Measurements from ENCODE around the gene DDX18.
A peak's percentile ranks its signal among the peaks of the same experiment; 100 is the strongest.

DDX18 gene

GRCh38 chr2:117832905-117833613, 18.6 kb downstream of the DDX18 start:
- H3K36me3 ChIP-seq (ENCODE audit: control insufficient read depth in 5 of 5, insufficient read depth in 5 of 5, low read length in 5 of 5) = peaks cover 36 to 55% (median 50%) of the 10 kb centered on the region in 5 donors

GRCh38 chr2:117833911-117834310, 19.4 kb downstream of the DDX18 start:
- Histone ChIP-seq H3K4me1 (ENCODE audit: control insufficient read depth in 5 of 5, insufficient read depth in 5 of 5, low read length in 5 of 5) (peaks cover 0 to 16% (median 12%) of the 10 kb centered on the region in 5 donors), H3K4me3 (ENCODE audit: low read depth in 1 of 5, low read length in 5 of 5) (no peak overlapping the region), H3K27me3 (ENCODE audit: control insufficient read depth in 5 of 5, insufficient read depth in 4 of 5, low read length in 5 of 5) (no peaks in the 10 kb centered on the region), H3K9ac (ENCODE audit: low read length in 5 of 5) (no peak overlapping the region), H3K9me3 (ENCODE audit: control insufficient read depth in 5 of 5, low read length in 5 of 5) (no peaks in the 10 kb centered on the region), H3K27ac (ENCODE audit: low read depth, low read length) (no peak overlapping the region), H3K36me3 (ENCODE audit: control insufficient read depth in 5 of 5, insufficient read depth in 5 of 5, low read length in 5 of 5) (peaks cover 28 to 47% (median 42%) of the 10 kb centered on the region in 5 donors)

More at GRCh38 chr2:117832905-117833613, 18.6 kb downstream of the DDX18 start:
- H3K9me3 ChIP-seq (ENCODE audit: control insufficient read depth in 5 of 5, low read length in 5 of 5) = no peaks in the 10 kb centered on the region
- H3K4me3 ChIP-seq (ENCODE audit: low read depth in 1 of 5, low read length in 5 of 5) = no peak overlapping the region
- H3K4me1 ChIP-seq (ENCODE audit: control insufficient read depth in 5 of 5, insufficient read depth in 5 of 5, low read length in 5 of 5) = peaks cover 0 to 16% (median 12%) of the 10 kb centered on the region in 5 donors
- no peaks in the 10 kb centered on the region for H3K27me3 ChIP-seq (ENCODE audit: control insufficient read depth in 5 of 5, insufficient read depth in 4 of 5, low read length in 5 of 5)
- no peak overlapping the region for H3K27ac ChIP-seq (ENCODE audit: low read depth, low read length)
- H3K9ac ChIP-seq (ENCODE audit: low read length in 5 of 5) = no peak overlapping the region

- no peak overlapping the region for H3K9ac ChIP-seq (ENCODE audit: low read length in 5 of 5)
- peaks cover 18 to 37% (median 31%) of the 10 kb centered on the region in 5 donors for H3K36me3 ChIP-seq (ENCODE audit: control insufficient read depth in 5 of 5, insufficient read depth in 5 of 5, low read length in 5 of 5)
- no peak overlapping the region for H3K27ac ChIP-seq (ENCODE audit: low read depth, low read length)
- no peaks in the 10 kb centered on the region for H3K9me3 ChIP-seq (ENCODE audit: control insufficient read depth in 5 of 5, low read length in 5 of 5)
- no peak overlapping the region for H3K4me3 ChIP-seq (ENCODE audit: low read depth in 1 of 5, low read length in 5 of 5)
- peaks cover 0 to 16% (median 12%) of the 10 kb centered on the region in 5 donors for H3K4me1 ChIP-seq (ENCODE audit: control insufficient read depth in 5 of 5, insufficient read depth in 5 of 5, low read length in 5 of 5)
- H3K27me3 ChIP-seq (ENCODE audit: control insufficient read depth in 5 of 5, insufficient read depth in 4 of 5, low read length in 5 of 5) = no peaks in the 10 kb centered on the region
These were observed 20.5 kb downstream of the DDX18 start for GRCh38 chr2:117834992-117835391.

GRCh38 chr2:117835990-117836760, 21.7 kb downstream of the DDX18 start:
- Histone ChIP-seq H3K4me3 (ENCODE audit: low read depth in 1 of 5, low read length in 5 of 5) (peak overlapping the region; percentile 62 to 80 (median 70)), H3K27me3 (ENCODE audit: control insufficient read depth in 5 of 5, insufficient read depth in 4 of 5, low read length in 5 of 5) (no peaks in the 10 kb centered on the region), H3K4me1 (ENCODE audit: control insufficient read depth in 5 of 5, insufficient read depth in 5 of 5, low read length in 5 of 5) (peaks cover 0 to 16% (median 12%) of the 10 kb centered on the region in 5 donors), H3K9me3 (ENCODE audit: control insufficient read depth in 5 of 5, low read length in 5 of 5) (no peaks in the 10 kb centered on the region), H3K9ac (ENCODE audit: low read length in 5 of 5) (peak overlapping the region; percentile 35 to 84 (median 67)), H3K27ac (ENCODE audit: low read depth, low read length) (no peak overlapping the region), H3K36me3 (ENCODE audit: control insufficient read depth in 5 of 5, insufficient read depth in 5 of 5, low read length in 5 of 5) (peaks cover 8 to 25% (median 21%) of the 10 kb centered on the region in 5 donors)

- no peak overlapping the region for H3K9ac ChIP-seq (ENCODE audit: low read length in 5 of 5)
- no peaks in the 10 kb centered on the region for H3K36me3 ChIP-seq (ENCODE audit: control insufficient read depth in 5 of 5, insufficient read depth in 5 of 5, low read length in 5 of 5)
- peaks cover 3 to 16% (median 6%) of the 10 kb centered on the region in 5 donors for H3K27me3 ChIP-seq (ENCODE audit: control insufficient read depth in 5 of 5, insufficient read depth in 4 of 5, low read length in 5 of 5)
- H3K4me1 ChIP-seq (ENCODE audit: control insufficient read depth in 5 of 5, insufficient read depth in 5 of 5, low read length in 5 of 5) = peaks cover 0 to 6% (median 0%) of the 10 kb centered on the region in 5 donors
- no peaks in the 10 kb centered on the region for H3K9me3 ChIP-seq (ENCODE audit: control insufficient read depth in 5 of 5, low read length in 5 of 5)
- no peak overlapping the region for H3K4me3 ChIP-seq (ENCODE audit: low read depth in 1 of 5, low read length in 5 of 5)
- H3K27ac ChIP-seq (ENCODE audit: low read depth, low read length) = no peak overlapping the region
These were observed 30.8 kb downstream of the DDX18 start for GRCh38 chr2:117845304-117845703.

- no peaks in the 10 kb centered on the region for H3K9me3 ChIP-seq (ENCODE audit: control insufficient read depth in 5 of 5, low read length in 5 of 5)
- no peak overlapping the region for H3K9ac ChIP-seq (ENCODE audit: low read length in 5 of 5)
- H3K4me1 ChIP-seq (ENCODE audit: control insufficient read depth in 5 of 5, insufficient read depth in 5 of 5, low read length in 5 of 5) = peaks cover 0 to 13% (median 0%) of the 10 kb centered on the region in 5 donors
- peaks cover 3 to 23% (median 9%) of the 10 kb centered on the region in 5 donors for H3K27me3 ChIP-seq (ENCODE audit: control insufficient read depth in 5 of 5, insufficient read depth in 4 of 5, low read length in 5 of 5)
- no peaks in the 10 kb centered on the region for H3K36me3 ChIP-seq (ENCODE audit: control insufficient read depth in 5 of 5, insufficient read depth in 5 of 5, low read length in 5 of 5)
- H3K27ac ChIP-seq (ENCODE audit: low read depth, low read length) = no peak overlapping the region
- H3K4me3 ChIP-seq (ENCODE audit: low read depth in 1 of 5, low read length in 5 of 5) = no peak overlapping the region
These were observed 35.5 kb downstream of the DDX18 start for GRCh38 chr2:117850015-117850414.

GRCh38 chr2:117850461-117850860, 36.0 kb downstream of the DDX18 start:
- Histone ChIP-seq H3K4me1 (ENCODE audit: control insufficient read depth in 5 of 5, insufficient read depth in 5 of 5, low read length in 5 of 5) (peaks cover 0 to 13% (median 0%) of the 10 kb centered on the region in 5 donors), H3K9ac (ENCODE audit: low read length in 5 of 5) (no peak overlapping the region), H3K27me3 (ENCODE audit: control insufficient read depth in 5 of 5, insufficient read depth in 4 of 5, low read length in 5 of 5) (peaks cover 3 to 23% (median 9%) of the 10 kb centered on the region in 5 donors), H3K27ac (ENCODE audit: low read depth, low read length) (no peak overlapping the region), H3K4me3 (ENCODE audit: low read depth in 1 of 5, low read length in 5 of 5) (no peak overlapping the region), H3K36me3 (ENCODE audit: control insufficient read depth in 5 of 5, insufficient read depth in 5 of 5, low read length in 5 of 5) (no peaks in the 10 kb centered on the region), H3K9me3 (ENCODE audit: control insufficient read depth in 5 of 5, low read length in 5 of 5) (no peaks in the 10 kb centered on the region)

- Histone ChIP-seq H3K4me1 (ENCODE audit: control insufficient read depth in 5 of 5, insufficient read depth in 5 of 5, low read length in 5 of 5) (peaks cover 0 to 17% (median 0%) of the 10 kb centered on the region in 5 donors), H3K27ac (ENCODE audit: low read depth, low read length) (no peak overlapping the region), H3K36me3 (ENCODE audit: control insufficient read depth in 5 of 5, insufficient read depth in 5 of 5, low read length in 5 of 5) (no peaks in the 10 kb centered on the region), H3K27me3 (ENCODE audit: control insufficient read depth in 5 of 5, insufficient read depth in 4 of 5, low read length in 5 of 5) (peaks cover 3 to 21% (median 9%) of the 10 kb centered on the region in 5 donors), H3K9ac (ENCODE audit: low read length in 5 of 5) (no peak overlapping the region), H3K4me3 (ENCODE audit: low read depth in 1 of 5, low read length in 5 of 5) (no peak overlapping the region), H3K9me3 (ENCODE audit: control insufficient read depth in 5 of 5, low read length in 5 of 5) (no peaks in the 10 kb centered on the region)
These were observed 37.5 kb downstream of the DDX18 start for GRCh38 chr2:117851969-117852368.

GRCh38 chr2:117853316-117853715, 38.8 kb downstream of the DDX18 start:
- Histone ChIP-seq H3K4me1 (ENCODE audit: control insufficient read depth in 5 of 5, insufficient read depth in 5 of 5, low read length in 5 of 5) (peaks cover 0 to 14% (median 0%) of the 10 kb centered on the region in 5 donors), H3K4me3 (ENCODE audit: low read depth in 1 of 5, low read length in 5 of 5) (no peak overlapping the region), H3K9ac (ENCODE audit: low read length in 5 of 5) (no peak overlapping the region), H3K27me3 (ENCODE audit: control insufficient read depth in 5 of 5, insufficient read depth in 4 of 5, low read length in 5 of 5) (peaks cover under 1 to 12% (median 8%) of the 10 kb centered on the region in 5 donors), H3K27ac (ENCODE audit: low read depth, low read length) (no peak overlapping the region), H3K9me3 (ENCODE audit: control insufficient read depth in 5 of 5, low read length in 5 of 5) (no peaks in the 10 kb centered on the region), H3K36me3 (ENCODE audit: control insufficient read depth in 5 of 5, insufficient read depth in 5 of 5, low read length in 5 of 5) (no peaks in the 10 kb centered on the region)

- H3K36me3 ChIP-seq (ENCODE audit: control insufficient read depth in 5 of 5, insufficient read depth in 5 of 5, low read length in 5 of 5) = no peaks in the 10 kb centered on the region
- no peak overlapping the region for H3K27ac ChIP-seq (ENCODE audit: low read depth, low read length)
- peaks cover 0 to 10% (median 8%) of the 10 kb centered on the region in 5 donors for H3K27me3 ChIP-seq (ENCODE audit: control insufficient read depth in 5 of 5, insufficient read depth in 4 of 5, low read length in 5 of 5)
- H3K4me3 ChIP-seq (ENCODE audit: low read depth in 1 of 5, low read length in 5 of 5) = no peak overlapping the region
- no peaks in the 10 kb centered on the region for H3K9me3 ChIP-seq (ENCODE audit: control insufficient read depth in 5 of 5, low read length in 5 of 5)
- H3K9ac ChIP-seq (ENCODE audit: low read length in 5 of 5) = no peak overlapping the region
- peaks cover 0 to 14% (median 0%) of the 10 kb centered on the region in 5 donors for H3K4me1 ChIP-seq (ENCODE audit: control insufficient read depth in 5 of 5, insufficient read depth in 5 of 5, low read length in 5 of 5)
These were observed 39.4 kb downstream of the DDX18 start for GRCh38 chr2:117853873-117854272.
